HG03045 (cell line): ENCODE results near the gene CYB5RL.
A peak's percentile ranks its signal among the peaks of the same experiment; 100 is the strongest.
"Not testable (repeated sequence)": the region's sequence is repeated elsewhere in the genome, so short reads cannot be mapped to it uniquely, and the experiment has no call there.

ENCODE experiments used
- ATAC-seq: cut with Tn5 transposase; IDR thresholded peaks from one replicate; pipeline ENCODE4 v1.9.1; 2021; ENCODE audit warnings: mild to moderate bottlenecking, moderate library complexity; ENCODE audit not compliant: unreplicated experiment

The CYB5RL gene, protein sequence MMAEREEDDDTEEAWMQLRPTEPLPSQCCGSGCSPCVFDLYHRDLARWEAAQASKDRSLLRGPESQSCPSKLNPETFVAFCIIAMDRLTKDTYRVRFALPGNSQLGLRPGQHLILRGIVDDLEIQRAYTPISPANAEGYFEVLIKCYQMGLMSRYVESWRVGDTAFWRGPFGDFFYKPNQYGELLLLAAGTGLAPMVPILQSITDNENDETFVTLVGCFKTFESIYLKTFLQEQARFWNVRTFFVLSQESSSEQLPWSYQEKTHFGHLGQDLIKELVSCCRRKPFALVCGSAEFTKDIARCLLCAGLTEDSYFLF

DNA sequence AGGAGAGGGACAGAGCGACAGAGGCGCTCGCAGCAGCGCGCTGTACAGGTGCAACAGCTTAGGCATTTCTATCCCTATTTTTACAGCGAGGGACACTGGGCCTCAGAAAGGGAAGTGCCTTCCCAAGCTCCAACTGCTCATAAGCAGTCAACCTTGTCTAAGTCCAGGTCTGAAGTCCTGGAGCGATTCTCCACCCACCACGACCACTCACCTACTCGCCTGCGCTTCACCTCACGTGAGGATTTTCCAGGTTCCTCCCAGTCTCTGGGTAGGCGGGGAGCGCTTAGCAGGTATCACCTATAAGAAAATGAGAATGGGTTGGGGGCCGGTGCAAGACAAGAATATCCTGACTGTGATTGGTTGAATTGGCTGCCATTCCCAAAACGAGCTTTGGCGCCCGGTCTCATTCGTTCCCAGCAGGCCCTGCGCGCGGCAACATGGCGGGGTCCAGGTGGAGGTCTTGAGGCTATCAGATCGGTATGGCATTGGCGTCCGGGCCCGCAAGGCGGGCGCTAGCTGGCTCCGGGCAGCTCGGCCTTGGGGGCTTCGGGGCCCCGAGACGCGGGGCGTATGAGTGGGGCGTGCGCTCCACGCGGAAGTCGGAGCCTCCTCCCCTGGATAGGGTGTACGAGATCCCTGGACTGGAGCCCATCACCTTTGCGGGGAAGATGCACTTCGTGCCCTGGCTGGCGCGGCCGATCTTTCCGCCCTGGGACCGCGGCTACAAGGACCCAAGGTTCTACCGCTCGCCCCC lies at the start of gene CYB5RL, which contains the start of gene MRPL37:
Gene CYB5RL (minus strand): TSS at position 266 of the 754 bp plus-strand sequence. CDS start 4,414 bp downstream, outside the sequence.
Gene MRPL37 (plus strand): TSS at position 403 of the 754 bp plus-strand sequence. CDS start 77 bp downstream, at position 480.
- ATAC-seq = peak; percentile 96

DNA sequence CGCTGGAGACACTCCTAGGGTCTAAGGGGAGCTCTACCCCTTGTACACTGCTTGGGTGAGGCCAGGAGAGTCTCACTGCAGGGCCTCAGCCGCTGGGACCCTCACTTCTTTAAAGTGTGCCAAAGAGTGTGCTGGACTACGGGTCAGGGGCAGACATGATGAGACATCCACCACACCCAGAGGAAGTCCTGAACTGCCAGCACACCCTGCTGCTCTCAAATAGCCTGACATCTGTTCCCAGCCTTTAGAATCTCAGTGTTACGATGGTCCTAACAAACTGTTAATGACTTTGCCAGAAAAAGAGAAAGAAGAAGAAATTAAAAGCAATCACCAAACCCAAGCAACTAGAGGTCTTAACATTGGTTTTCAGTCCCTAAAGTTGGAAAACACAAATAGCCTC lies 49.1 kb upstream of the CYB5RL start:
- ATAC-seq = no peak

DNA sequence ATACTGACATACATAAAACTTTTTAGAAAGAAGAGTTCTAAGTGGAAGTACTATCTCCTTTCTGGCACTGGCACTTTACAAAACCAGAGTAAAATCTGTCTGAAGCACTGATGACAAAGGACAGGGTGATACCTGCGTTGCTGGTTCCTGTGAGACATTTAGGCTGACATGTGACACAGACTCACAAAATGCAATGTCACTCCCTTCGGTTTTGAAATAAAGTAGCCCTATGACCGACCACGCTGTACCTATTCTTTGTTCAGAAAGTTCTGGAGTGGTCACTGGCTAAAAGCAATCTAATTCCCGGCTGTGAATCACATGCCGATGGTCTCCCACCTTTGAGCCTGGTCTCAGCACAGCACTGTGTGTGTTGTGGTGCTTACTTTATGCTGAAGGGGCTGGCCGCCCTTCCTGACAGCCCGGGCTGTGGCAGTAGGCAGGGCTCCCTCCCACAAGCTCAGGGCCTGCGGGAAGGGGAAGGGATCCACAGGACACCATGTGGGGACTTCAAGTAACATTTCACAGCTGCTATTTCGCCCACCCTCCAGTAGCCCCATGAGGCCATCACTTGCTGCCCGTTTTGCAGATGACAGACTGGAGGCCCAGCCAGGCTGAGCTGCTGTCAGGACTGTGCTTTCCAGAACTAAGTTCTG lies 48.2 kb upstream of the CYB5RL start:
- ATAC-seq = no peak

DNA sequence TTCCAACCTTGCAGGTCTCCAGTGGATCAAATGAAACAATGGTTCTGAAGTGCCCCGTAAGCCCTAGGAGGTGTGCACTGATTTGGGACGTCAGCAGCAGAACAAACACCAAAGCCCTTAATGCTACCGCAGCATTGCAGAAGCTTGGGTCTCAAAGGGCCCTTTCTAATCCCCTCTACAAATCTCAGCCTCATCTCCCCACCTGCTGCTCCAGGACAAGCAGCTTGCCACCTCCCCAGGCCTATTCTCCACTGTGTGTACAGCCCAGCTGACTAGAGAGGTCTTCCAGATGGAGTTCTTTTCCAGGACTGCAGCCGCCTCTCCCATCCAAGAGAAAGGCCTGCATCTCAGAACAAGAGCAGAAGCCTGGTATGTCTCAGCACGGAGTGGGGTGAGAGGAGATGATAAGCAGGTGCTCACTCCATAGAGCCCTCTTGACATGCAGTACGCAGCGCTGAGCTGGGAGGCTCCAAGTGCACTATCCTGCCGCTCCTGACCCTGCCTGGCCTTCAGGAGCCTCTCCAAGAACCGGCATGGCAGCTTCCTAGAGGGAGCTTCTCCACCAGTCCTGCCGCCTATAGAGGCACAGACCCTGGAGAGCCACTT lies 46.4 kb upstream of the CYB5RL start:
- ATAC-seq = no peak

DNA sequence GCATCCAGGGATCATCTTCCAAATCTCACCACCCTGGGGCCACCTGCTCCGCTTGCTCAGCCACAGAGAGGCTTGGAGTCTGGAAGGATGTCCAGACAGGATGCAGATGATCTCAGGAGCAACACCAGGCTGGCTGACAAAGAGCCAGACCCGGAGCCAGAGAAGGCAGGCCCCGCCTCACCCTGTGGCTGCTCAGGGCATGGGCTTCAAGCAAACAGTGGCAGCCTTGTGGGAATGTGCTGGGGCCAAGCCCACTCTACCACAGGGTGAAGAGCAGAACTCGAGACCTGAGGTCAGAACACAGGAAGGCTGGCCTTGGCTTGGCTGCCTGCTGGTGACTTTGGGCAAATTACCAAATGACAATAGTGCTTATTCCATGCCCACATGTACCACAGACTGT lies 45.7 kb upstream of the CYB5RL start:
- no peak for ATAC-seq

DNA sequence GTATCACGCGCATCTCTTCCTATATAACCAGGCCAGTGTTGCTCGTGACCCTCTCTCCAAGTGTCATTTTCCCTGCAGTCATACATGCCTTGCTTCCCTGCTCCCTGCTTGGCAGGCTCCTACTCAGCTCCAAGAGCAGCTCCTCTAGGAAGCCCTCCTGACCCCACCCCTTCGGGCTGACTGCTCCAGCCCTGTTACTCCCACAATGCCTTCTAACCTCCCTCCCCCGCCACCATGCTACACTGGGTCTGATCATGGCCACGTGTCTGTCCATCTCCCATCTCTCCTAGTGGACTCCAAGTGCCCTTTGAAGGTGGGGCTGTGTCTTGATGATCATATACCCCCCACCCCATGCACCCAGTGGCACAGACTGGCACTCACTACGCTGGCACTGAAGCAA lies 44.8 kb upstream of the CYB5RL start:
- ATAC-seq = no peak

DNA sequence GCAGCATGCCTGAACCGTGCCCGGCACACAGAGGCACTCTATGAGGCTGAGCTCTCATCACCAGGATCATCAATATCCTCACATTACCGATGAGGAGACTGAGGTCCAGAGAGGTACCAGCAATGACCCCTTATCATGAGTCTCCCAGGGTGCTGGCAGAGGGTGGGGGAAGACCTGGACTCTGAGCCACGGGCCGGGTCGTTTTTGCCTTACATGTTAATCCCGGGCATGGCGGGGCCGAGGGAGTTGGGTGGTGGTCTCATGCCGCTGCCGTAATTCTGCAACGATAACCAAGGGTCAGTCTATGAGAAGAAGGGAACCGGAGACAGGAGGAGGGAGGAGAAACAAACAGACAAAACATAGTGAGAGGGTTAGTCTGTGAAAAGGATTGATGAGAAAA lies 43.2 kb upstream of the CYB5RL start:
- ATAC-seq = no peak

DNA sequence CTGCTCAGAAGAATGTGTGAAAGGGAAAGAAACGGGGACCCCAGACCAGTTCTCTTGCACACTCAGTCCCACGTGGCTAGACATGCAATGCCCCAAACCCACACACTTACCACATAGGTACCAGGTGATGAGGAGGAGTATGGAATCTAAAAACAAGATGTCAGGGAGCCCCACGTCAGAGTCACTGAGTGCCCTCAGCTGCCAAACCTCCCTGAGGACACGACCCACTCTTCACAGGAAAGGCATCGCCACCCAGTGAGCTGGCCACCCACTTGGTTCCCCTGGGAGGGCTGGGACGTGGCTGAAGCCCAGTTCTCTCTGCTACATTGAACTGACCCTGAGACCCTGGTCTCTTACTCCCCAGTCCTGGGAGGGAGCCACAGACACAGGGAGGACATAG lies 41.5 kb upstream of the CYB5RL start:
- ATAC-seq = no peak

DNA sequence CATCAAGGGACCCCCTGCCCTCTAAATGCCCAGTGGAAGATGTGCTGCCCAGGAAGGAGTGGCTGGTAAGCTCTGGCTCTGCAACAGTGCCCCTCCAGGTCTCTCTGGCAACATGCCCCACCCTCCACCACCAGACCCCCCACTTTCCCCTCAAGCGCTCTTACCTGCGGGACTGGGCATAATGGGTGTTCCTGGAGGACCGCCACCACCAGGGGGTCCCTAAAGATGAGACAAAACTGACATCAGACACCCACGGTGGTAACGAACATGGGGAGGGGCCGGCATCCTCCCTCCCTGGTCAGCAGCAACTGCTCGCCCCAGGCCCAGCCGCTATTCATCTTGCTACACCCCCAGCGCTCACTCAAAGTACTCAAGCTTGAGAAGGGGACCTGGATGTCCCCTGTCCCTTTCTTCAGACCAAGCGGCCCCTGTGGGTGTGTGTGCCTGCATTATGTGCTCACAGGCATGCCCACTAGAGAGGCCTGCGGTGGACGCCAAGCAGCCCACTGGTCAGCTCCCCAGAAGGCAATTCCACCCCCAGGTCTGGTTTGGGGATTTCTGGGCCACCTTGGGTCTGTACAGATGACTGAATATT lies 41.0 kb upstream of the CYB5RL start:
- no peak for ATAC-seq

DNA sequence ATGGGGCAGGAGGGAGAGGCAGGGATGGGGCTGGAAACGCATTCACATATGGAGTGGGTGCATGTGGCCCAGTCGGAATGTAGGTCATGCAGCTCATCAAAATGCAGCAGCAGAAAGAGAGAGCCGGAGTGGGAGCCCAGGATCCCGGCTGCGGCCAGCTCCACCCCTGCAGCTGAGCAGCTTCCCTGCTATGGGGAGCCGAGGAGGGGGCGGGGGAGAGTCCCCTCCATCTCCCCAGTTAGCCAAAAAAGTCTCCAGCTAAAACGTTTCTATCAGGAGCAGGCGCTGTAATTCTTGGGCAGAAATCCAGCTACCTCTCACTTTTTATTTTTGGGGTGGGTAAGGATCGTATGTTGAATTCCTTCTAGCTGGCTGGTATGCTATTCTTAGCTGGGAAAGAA lies 39.8 kb upstream of the CYB5RL start:
- no peak for ATAC-seq

DNA sequence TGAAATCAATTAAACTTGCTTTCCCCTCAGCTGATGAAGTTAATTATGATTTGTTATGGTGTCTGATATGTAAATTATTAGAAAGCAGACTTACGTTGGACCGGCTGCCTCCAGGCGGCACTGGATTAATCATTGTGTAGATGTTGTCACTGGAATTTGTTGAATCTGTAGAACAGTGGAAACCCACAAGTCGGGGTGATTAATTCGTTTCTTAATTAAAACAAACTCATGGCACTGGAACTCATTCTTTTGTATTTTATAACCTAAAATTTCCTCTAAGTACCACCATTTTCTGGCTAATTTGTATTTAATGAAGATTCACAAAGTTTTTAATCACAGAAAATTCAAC lies 39.2 kb upstream of the CYB5RL start:
- ATAC-seq = no peak

DNA sequence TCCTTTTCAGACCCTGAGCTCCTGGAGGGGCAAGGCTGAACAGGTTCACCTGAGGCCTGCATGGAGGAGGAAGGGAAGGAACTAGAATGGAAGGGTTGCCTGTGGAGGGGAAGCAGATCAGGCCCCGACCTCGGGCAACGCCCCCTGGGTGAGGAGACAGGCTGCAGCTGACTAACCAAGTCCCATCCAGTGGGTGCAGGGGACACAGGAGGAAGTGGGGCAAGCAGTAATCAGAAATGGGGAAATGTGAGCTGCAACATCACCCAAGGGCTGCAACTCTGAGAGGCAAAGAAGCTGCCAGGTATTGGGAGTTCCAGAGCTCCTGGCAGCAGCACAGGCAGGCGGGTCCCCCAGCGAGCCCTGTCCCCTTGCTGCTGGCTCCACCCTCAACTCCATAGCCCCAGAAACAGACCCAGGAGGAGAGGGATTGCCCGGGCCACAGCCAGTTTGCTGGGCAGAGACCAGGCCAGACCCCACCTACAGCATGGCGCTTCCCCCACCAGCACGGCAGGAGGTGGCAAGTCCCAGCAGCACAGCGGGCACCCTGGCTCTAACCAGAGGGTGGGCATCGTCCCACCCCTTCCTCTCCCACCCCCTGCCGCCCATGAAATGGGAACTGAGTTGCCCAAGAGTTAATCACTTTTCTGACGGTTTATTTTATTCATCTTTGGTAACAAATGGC lies 38.7 kb upstream of the CYB5RL start:
- ATAC-seq = no peak

DNA sequence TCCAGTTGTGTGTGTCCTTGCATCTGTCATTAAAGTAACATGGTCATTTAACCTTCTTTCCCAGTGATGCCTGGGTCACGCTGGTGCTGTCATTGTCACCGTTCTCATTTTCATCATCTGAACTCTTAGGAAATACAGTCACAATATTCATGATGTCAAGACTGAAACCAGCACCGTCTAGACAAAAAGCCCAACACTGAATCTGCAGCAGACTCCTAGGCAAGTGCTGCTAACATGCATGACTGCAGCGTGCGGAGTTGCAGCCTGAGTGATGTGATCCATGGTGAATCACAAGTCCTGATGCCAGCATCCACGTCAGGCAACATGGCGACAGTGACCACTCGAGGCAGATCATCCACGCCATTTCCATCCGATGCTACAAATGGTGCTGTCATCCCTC lies 37.8 kb upstream of the CYB5RL start:
- ATAC-seq = no peak

DNA sequence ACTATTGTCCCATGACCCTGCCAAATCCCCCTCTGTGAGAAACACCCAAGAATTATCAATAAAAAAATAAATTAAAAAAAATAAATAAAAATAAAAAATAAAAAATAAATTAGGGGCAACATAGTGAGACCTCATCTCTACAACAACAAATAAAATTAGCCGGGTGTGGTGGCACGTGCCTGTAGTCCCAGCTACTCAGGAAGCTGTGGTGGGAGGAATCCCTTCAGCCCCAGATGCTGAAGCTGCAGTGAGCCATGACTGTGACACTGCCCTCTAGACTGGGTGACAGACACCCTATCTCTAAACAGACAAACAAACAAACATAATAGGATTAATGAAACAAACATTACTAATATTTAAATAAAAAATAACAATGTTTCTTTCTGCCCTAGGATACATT lies 34.5 kb upstream of the CYB5RL start:
- no peak for ATAC-seq

DNA sequence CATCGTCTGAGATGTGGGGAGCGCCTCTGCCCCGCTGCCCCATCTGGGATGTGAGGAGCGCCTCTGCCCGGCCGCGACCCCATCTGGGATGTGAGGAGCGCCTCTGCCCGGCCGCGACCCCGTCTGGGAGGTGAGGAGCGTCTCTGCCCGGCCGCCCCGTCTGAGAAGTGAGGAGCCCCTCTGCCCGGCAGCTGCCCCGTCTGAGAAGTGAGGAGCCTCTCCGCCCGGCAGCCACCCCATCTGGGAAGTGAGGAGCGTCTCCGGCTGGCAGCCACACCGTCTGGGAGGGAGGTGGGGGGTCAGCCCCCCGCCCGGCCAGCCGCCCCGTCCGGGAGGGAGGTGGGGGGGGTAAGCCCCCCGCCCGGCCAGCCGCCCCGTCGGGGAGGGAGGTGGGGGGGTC lies 33.4 kb upstream of the CYB5RL start:
- ATAC-seq = not testable (repeated sequence)

DNA sequence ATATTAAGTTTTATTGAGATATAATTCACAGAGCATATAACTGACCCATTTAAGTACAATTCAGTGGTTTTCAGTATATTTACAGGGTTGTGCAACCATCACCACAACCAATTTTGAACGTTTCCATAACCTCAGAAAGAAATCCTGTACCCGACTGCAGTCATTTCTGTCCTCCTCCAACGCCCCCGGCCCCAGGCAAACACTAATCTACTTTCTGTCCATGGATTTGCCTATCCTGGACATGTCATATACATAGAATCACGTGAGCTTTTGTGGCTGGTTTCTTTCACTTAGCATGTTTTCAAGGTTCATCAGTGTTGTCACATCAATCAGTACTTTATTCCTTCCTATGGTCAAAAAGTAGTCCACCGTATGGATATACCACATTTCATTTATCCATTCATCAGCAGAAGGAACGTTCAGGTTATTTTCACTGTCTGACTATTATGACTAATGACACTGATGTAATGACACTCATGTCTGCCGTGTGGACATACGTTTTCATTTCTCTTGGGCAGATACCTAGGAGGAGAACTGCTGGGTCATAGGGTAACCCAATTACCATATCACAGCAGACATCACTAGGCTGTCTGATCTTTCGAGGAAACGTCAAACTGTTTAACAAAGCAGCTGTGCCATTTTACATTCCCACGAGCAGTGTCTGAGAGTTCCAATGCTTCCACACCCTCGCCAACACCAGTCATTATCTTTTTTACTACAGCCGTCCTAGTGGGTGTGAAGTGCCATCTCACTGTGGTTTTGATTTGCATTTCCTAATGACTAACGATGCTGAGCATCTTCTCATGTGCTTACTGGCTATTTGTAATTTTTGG lies 30.9 kb upstream of the CYB5RL start:
- ATAC-seq = no peak

DNA sequence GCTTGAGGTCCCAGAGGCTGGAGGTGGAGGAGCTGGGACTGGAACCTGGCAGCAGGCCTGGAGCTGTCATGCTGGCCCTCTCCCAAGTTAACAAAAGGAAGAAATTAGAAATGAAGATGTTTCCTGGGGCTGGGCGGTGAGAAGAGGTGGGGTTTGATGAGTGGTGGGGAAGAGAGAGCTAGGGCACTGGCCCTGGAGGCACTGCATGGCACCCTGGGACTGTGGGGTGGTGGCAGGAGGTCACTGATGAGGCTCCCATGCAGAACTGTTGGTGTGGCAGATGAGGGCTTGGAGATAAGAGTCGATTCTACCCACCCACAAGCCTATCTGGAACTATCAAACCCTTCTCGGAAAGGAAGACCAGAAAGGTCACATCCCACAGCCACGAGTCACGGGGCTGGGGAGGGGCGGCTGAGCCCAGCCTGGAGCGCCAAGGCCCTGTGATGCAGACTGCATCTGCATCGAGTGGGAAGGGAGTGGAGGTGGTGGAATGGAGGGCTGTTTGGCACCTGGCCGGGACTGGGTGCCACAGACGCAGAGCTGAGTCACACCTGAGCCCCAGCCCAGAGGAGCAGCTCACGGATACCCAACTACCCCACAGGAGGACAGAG lies 29.6 kb upstream of the CYB5RL start:
- ATAC-seq = no peak

DNA sequence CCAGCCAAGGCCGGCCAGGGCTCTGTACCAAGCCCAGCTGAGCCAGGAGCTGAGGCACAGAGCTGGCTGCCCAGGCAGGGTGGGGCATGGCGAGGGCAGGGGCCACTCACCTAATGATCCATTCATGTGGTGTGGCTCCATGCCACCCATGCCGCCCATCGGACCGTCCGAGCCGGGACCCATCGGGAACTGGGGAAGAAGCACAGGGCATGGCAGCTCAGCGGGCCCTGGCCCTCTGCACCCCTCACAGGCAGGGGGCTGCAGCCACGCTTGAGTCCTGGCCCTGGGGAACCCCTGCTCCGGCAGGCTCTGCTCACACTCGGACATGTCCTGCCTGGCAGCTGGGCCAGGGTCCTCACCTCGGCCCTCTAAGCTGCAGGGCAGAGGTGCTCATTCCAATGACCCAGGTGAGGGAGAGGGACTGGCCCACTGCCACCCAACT lies 28.8 kb upstream of the CYB5RL start:
- ATAC-seq = no peak

DNA sequence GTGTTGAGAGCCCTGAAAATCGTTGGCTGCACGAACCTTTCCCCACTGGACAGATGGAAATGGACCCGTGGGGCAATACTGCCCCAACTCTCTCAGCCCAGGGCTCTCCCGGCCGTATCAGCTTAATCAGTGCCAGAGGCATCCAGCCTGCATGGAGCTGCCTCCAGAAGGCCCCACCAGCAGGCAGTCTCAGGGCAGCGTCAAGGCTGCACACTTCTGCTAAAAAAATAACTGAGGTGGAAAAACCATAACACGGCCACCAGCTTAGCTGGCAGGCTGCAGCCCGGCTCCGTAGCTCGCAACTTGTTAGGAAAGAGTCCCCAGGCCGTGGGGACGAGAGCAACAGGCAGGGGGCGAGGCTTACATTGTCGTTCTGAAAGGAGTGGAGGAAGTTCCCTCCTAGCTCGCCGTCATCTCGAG lies 28.1 kb upstream of the CYB5RL start:
- ATAC-seq = no peak
